ENCODE measurements around the gene SEMA4D.

DNA sequence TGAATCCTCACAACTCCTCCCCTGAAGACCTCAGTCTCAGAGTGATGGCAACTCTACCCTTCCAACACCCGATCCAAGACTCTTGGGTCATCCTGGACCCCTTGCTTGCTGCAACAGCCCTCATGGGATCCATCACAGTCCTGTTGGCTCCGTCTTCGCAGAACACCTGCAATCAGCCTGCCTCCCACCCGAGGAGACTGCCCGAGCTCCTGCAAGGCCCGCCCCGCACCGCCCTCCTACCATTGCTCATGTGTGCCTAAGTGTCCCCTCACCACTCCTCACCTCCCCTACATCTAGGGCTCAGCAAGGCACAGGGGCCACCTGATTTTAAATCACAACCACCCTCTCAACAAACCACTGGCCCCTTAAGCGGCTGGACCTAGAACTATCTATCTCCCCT, 5.3 kb downstream of the SEMA4D start:
- no peak for TF ChIP-seq CTCF (IDR thresholded peaks at IDR 0.05; ENCODE audit: low read length)
- TF ChIP-seq EZH2 (IDR thresholded peaks at IDR 0.05; ENCODE audit: borderline replicate concordance, low read length): no peak

All from OCI-LY1 (cell line).